ENCODE measurements around the gene CAVIN4.

Gene CAVIN4

DNA sequence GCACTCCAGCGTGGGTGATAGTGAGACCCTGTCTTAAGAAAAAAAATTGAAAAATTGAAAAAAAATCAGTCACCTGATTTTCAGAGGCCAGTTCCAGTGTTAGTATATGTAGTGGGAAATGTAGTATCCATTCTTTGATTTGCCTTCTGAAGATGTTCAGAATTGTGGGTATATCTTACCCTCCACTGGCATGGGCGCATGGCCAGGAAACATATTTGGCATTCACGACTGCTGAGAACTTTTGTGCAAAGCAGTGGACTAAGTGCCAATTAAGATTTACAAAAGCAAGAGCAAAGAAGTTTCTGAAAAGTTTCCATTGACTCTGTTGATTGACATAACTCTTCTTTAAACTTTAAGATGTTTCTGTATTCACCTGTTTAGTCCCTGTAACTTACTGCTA, 2.4 kb downstream of the CAVIN4 start:
- no peak overlapping the region for H3K27ac ChIP-seq
- TF ChIP-seq, protein P1, sequence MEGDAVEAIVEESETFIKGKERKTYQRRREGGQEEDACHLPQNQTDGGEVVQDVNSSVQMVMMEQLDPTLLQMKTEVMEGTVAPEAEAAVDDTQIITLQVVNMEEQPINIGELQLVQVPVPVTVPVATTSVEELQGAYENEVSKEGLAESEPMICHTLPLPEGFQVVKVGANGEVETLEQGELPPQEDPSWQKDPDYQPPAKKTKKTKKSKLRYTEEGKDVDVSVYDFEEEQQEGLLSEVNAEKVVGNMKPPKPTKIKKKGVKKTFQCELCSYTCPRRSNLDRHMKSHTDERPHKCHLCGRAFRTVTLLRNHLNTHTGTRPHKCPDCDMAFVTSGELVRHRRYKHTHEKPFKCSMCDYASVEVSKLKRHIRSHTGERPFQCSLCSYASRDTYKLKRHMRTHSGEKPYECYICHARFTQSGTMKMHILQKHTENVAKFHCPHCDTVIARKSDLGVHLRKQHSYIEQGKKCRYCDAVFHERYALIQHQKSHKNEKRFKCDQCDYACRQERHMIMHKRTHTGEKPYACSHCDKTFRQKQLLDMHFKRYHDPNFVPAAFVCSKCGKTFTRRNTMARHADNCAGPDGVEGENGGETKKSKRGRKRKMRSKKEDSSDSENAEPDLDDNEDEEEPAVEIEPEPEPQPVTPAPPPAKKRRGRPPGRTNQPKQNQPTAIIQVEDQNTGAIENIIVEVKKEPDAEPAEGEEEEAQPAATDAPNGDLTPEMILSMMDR (conservative IDR thresholded peaks at IDR 0.05), result no peak
- no peak for TF ChIP-seq ZFX (IDR thresholded peaks at IDR 0.05)

DNA sequence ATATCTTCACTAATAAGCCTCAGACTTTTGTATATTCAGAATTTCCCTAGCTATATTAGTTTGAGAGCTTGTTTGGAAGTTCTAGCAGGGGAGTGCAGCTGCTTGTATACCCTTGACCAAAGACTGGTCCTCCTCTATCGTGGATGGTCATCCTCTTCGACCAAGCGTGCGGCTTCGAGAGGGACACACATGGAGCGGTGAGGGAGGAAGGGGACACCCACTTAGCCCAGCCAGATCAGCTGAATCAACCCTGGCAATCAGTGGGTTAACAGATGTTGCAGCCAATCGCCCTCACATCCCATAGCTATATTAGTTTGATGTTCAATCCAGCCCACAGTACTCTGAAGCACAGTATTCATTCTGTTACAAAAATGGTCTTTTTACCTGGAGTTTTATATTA, 3.2 kb downstream of the CAVIN4 start:
- no peak overlapping the region for H3K27ac ChIP-seq
- TF ChIP-seq ZFX (IDR thresholded peaks at IDR 0.05), result no peak
- TF ChIP-seq, protein P1 (conservative IDR thresholded peaks at IDR 0.05), result no peak

DNA sequence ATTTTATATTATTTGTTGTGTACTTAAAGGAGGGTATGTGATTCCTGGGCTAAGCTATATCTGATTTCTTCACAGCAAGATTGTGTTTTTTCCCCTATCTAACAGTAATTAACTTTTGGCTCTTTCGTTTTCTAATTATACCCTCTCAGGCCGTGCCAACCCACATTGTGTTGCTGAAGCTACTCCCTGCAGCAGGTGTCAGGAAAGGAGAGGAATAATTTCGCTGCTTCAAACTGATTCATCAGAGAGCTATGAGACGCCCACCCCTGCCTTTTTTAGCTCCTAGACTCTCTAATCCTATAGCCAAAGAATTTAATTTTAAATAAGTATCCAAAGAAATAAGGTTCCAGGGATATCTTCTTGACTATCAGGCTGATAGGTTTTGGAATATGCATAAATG, 3.8 kb downstream of the CAVIN4 start:
- H3K27ac ChIP-seq, result no peak overlapping the region
- TF ChIP-seq ZFX (IDR thresholded peaks at IDR 0.05), result no peak
- TF ChIP-seq, protein P1 (conservative IDR thresholded peaks at IDR 0.05), result no peak

DNA sequence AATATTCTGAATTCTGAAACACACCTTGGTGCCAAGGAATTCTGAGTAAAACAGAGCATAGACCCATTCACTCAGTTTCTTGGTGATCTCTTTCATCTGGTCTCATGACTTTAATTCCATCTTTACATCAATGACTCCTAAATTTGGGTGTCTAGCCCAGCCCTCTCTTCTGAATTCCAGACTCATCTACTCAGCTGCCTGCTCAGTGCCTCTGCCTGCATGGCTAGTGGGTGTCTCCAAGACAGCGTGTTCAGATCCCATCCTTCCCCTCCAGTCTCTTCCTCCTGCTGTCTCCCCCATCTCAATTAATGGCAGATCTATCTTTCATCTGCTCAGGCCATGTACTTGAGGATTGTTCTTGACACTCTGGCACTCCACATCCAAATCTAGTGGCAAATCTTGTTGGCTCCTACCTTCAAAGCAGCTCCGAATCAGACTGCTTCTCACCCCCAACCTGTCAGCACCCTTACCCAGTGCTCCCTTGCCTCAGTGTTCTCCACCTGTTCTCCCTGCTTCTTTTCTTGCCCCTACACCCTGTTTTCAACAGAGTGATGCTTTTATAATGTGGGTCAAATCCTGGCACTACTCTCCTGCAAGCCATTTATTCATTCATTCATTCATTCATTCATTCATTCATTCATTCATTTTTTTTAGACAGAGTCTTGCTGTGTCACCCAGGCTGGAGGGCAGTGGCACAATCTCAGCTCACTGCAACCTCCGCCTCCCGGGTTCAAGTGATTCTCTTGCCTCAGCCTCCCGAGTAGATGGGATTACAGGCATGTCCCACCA, 5.3 kb downstream of the CAVIN4 start:
- no peak for TF ChIP-seq ZFX (IDR thresholded peaks at IDR 0.05)
- TF ChIP-seq, protein P1 (conservative IDR thresholded peaks at IDR 0.05), result no peak
- H3K27ac ChIP-seq, result no peak overlapping the region

DNA sequence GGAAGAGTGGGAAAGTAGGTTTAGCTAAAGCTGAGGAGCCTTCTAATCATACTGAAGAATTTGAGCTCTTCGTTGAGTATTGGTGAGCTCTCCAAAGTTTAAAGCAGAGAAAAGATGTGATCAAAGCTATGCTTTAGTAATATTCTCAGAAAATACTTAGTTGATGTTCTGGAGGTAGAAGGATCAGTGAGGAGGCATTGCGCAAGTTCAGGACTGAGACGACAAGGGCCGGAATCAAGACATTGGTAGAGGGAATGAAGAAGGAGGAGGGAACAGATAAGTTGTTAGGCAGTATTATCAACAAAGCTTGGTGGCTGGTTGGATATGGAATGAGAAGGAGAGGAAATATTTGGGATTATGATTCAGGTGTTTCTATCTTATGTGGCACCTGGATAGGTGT, 7.1 kb downstream of the CAVIN4 start:
- TF ChIP-seq, protein P1 (conservative IDR thresholded peaks at IDR 0.05), result no peak
- no peak for TF ChIP-seq ZFX (IDR thresholded peaks at IDR 0.05)
- H3K27ac ChIP-seq, result no peak overlapping the region

DNA sequence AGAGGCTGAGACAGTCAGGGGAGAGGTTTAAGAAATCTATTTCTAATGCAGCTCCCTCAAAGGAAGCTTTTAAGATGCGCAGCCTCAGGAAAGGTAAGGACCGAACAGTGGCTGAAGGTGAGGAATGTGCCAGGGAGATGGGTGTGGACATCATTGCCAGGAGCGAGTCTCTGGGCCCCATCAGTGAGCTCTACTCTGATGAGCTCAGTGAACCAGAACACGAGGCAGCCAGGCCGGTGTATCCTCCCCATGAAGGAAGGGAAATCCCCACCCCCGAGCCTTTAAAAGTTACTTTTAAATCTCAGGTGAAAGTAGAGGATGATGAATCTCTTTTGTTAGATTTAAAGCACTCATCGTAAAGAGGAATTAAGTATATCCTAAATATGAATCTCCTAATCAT, 8.2 kb downstream of the CAVIN4 start:
- no peak overlapping the region for H3K27ac ChIP-seq
- no peak for TF ChIP-seq ZFX (IDR thresholded peaks at IDR 0.05)
- TF ChIP-seq, protein P1 (conservative IDR thresholded peaks at IDR 0.05), result no peak

DNA sequence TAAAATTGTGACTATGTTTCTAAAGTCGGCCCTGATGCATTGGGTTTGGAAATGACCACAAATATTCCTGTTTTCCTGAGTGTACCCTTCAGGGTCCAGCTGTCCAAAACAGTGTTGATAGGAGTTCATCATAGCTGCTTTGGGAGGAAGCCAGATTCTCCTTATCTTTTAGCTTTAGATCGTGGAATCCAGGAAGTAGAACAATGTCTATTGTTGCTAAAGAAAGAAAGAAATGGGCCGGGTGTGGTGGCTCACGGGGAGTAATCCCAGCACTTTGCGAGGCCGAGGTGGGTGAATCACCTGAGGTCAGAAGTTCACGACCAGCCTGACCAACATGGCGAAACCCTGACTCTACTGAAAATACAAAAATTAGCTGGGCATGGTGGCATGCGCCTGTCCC, 9.5 kb downstream of the CAVIN4 start:
- no peak overlapping the region for H3K27ac ChIP-seq
- TF ChIP-seq, protein P1 (conservative IDR thresholded peaks at IDR 0.05), result no peak
- TF ChIP-seq ZFX (IDR thresholded peaks at IDR 0.05), result no peak
